Fibroblast of lung (primary cell): ENCODE results near the gene PKIG. TPM values are rescaled to one million over a fixed set of nuclear protein-coding genes. Genes with fewer than 3 reads are reported as not detected.
"Not testable (repeated sequence)": the region's sequence is repeated elsewhere in the genome, so short reads cannot be mapped to it uniquely, and the experiment has no call there.

Source experiments
- DNase-seq, 2 donors: peaks; one replicate each; pipeline versions ENCODE4 v3.0.0 to v3.0.0-alpha.2; 2010; ENCODE audit warnings: low read depth in 2 of 2
- H2AFZ ChIP-seq: 2 replicates; pipeline ENCODE4 v1.5.1; 2012; ENCODE audit warnings: low read length, control low read depth, inconsistent platforms
- H3K27ac ChIP-seq: 2 replicates; pipeline ENCODE4 v1.5.1; 2011; ENCODE audit warnings: low read length, control low read depth; ENCODE audit not compliant: insufficient read depth
- H3K27me3 ChIP-seq: 2 replicates; pipeline ENCODE4 v1.5.1; 2011; ENCODE audit warnings: mild to moderate bottlenecking, low read length; ENCODE audit not compliant: control insufficient read depth, insufficient read depth
- H3K36me3 ChIP-seq: 2 replicates; pipeline ENCODE4 v1.5.1; 2011; ENCODE audit warnings: low read length; ENCODE audit not compliant: control insufficient read depth, insufficient read depth
- H3K4me1 ChIP-seq: 2 replicates; pipeline ENCODE4 v1.5.1; 2011; ENCODE audit warnings: low read length; ENCODE audit not compliant: control insufficient read depth, insufficient read depth; ENCODE audit errors: extremely low read depth
- H3K4me2 ChIP-seq: 2 replicates; pipeline ENCODE4 v1.5.1; 2011; ENCODE audit warnings: low read length, control low read depth; ENCODE audit not compliant: insufficient read depth; ENCODE audit errors: extremely low read depth
- H3K4me3 ChIP-seq, 4 experiments: fragments of 200-600 bp in 1 of 4; sonication (generic) in 1 of 4; replicated peaks in 1 of 4; 2 replicates each; pipeline ENCODE4 v1.5.1; 2011 to 2016; ENCODE audit warnings: low read length in 4 of 4, low read depth in 3 of 4, mild to moderate bottlenecking in 3 of 4, control low read depth in 2 of 4, inconsistent platforms in 1 of 4, mixed read lengths in 1 of 4; ENCODE audit not compliant: insufficient read depth in 1 of 4; ENCODE audit errors: control extremely low read depth in 1 of 4
- H3K79me2 ChIP-seq: 2 replicates; pipeline ENCODE4 v1.5.1; 2012; ENCODE audit warnings: mild to moderate bottlenecking, low read length, inconsistent platforms; ENCODE audit not compliant: control insufficient read depth, insufficient read depth
- H3K9ac ChIP-seq: 2 replicates; pipeline ENCODE4 v1.5.1; 2011; ENCODE audit warnings: mild to moderate bottlenecking, low read length, control low read depth; ENCODE audit not compliant: insufficient read depth
- H3K9me3 ChIP-seq: 2 replicates; pipeline ENCODE4 v1.5.1; 2012; ENCODE audit warnings: low read depth, low read length; ENCODE audit not compliant: control insufficient read depth, insufficient read depth
- H4K20me1 ChIP-seq: 2 replicates; pipeline ENCODE4 v1.5.1; 2011; ENCODE audit warnings: low read length; ENCODE audit not compliant: control insufficient read depth, insufficient read depth; ENCODE audit errors: extremely low read depth
- CTCF ChIP-seq, 2 donors: IDR thresholded peaks in 1 of 2; conservative IDR thresholded peaks in 1 of 2; 1 replicate in 1 of 2; 2 replicates in 1 of 2; pipeline ENCODE4 v1.5.1; 2011 to 2012; ENCODE audit warnings: low read length in 2 of 2, control low read depth in 1 of 2, inconsistent platforms in 1 of 2, low read depth in 1 of 2, mild to moderate bottlenecking in 1 of 2
- EZH2 ChIP-seq: IDR thresholded peaks from 2 replicates; pipeline ENCODE4 v1.5.1; 2012; ENCODE audit warnings: low read length, control low read depth, mild to moderate bottlenecking; ENCODE audit errors: missing control alignments
- polyA plus RNA-seq, 2 donors: library from polyadenylated mRNA; depleted of rRNA in 1 of 2; stranded (reverse) in 1 of 2; unstranded in 1 of 2; fragments of >200 nt; gene quantifications; 2 replicates each; pipeline ENCODE4 v1.2.1, GENCODE V29; 2011 to 2012; ENCODE audit warnings: missing spikeins in 1 of 2
- total RNA-seq: library from RNA; depleted of rRNA; stranded (reverse); fragments of >200 nt; gene quantifications from 2 replicates; pipeline ENCODE4 v1.2.1, GENCODE V29; 2014

The PKIG gene
- total and polyA plus RNA-seq, 2 donors (not counting 1 experiment from before 2014, with no cell fraction given) = 192 to 234 TPM

GRCh38 chr20:44586289-44586911 is 4.0 kb downstream of the PKIG start:
- no peaks in the 10 kb centered on the region for H3K9me3 ChIP-seq
- H2AFZ ChIP-seq = no peak overlapping the region
- no peaks in the 10 kb centered on the region for H4K20me1 ChIP-seq
- TF ChIP-seq CTCF (conservative IDR thresholded peaks at IDR 0.05 in 1 of 2, IDR thresholded peaks at IDR 0.05 in 1 of 2; ENCODE audit: low read depth in 1 of 2, low read length in 2 of 2) (no peak), EZH2 (no peak)
- peaks cover 3% of the 10 kb centered on the region for H3K36me3 ChIP-seq
- no peak for DNase-seq
- peaks cover 47% of the 10 kb centered on the region for H3K79me2 ChIP-seq
- H3K27ac ChIP-seq = no peak overlapping the region
- no peak overlapping the region for H3K9ac ChIP-seq
- no peak overlapping the region for H3K4me2 ChIP-seq
- peak overlapping the region in 1 of 4 experiments; percentile 72 for H3K4me3 ChIP-seq
- no peaks in the 10 kb centered on the region for H3K27me3 ChIP-seq
- H3K4me1 ChIP-seq = peaks cover 16% of the 10 kb centered on the region

DNA sequence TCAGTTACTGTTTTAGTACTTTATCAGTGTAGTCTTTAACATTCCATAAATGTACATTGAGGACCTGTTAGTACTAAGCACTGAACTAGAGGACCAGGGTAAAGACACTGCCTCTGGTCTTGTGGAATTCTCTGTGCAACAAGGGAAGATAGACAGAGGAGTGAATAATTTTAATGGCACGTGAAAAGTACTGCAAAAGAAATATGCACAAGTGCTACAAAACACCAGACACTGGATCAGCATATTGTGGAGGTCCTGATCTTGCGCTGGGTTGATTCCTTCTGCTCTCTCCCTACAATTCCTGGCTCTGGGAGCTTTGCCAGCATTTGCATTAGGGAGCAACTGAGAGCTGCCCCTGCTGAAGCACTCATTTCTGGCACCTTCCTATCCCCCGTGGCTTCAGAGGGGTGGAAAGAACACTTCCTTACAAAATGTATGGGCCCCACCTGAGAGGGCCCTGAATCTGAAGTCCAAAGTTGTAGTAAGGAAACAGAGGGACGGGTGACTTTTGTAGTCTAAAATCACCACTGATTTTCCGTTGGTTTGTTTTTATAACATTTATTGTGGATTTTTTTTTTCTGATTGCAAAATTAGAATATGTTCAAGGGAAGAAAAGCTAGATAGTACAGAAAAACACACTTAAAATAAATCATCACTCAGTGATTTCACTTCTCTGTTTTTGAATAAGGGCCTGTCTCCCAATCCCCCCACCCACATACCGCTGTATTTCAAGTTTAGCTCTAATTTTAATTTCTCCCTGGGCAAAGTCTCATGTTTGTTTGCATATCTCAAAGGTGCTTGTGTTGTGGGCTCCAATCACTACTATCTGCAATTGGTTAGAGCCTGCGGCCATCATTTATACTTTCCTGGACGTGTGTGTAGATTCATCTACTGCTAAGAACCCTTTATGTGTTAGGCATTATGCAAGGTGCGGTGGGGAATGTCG is 4.9 kb downstream of the PKIG start:
- Histone ChIP-seq H3K27ac (no peak overlapping the region), H3K4me3 (peak overlapping the region in 1 of 4 experiments; percentile 72), H3K4me2 (peak overlapping the region; percentile 54), H3K36me3 (peaks cover 4% of the 10 kb centered on the region), H4K20me1 (no peaks in the 10 kb centered on the region), H3K4me1 (peaks cover 13% of the 10 kb centered on the region), H3K9me3 (no peaks in the 10 kb centered on the region), H3K79me2 (peaks cover 47% of the 10 kb centered on the region), H3K9ac (no peak overlapping the region), H2AFZ (no peak overlapping the region), H3K27me3 (no peaks in the 10 kb centered on the region)
- no peak for TF ChIP-seq EZH2
- TF ChIP-seq CTCF (conservative IDR thresholded peaks at IDR 0.05 in 1 of 2, IDR thresholded peaks at IDR 0.05 in 1 of 2; ENCODE audit: low read depth in 1 of 2, low read length in 2 of 2) = no peak
- DNase-seq = peak in 1 of 2 donors; percentile 37

GRCh38 chr20:44588321-44588720 is 5.9 kb downstream of the PKIG start:
- not testable (repeated sequence) for H3K4me2 ChIP-seq, H4K20me1 ChIP-seq, H3K9ac ChIP-seq, DNase-seq, H2AFZ ChIP-seq, H3K4me3 ChIP-seq, H3K36me3 ChIP-seq, H3K9me3 ChIP-seq, H3K27ac ChIP-seq, H3K27me3 ChIP-seq
- Histone ChIP-seq H3K79me2 (peaks cover 41% of the 10 kb centered on the region), H3K4me1 (peaks cover 13% of the 10 kb centered on the region)
